Thyroid gland (tissue), 4 donors: ENCODE measurements around the gene MANSC1.

Experiments
- POLR2A ChIP-seq, 2 donors: fragments of 450-650 bp; IDR thresholded peaks; one replicate each; pipeline ENCODE4 v1.6.1; 2017; ENCODE audit warnings: antibody characterized with exemption in 2 of 2, mild to moderate bottlenecking in 2 of 2, moderate library complexity in 1 of 2
- TF ChIP-seq, protein P1 (sequence below), 6 experiments: fragments of 200-600 bp in 3 of 6; fragments of 450-650 bp in 3 of 6; sonication (generic) in 3 of 6; IDR thresholded peaks; one replicate each; pipeline ENCODE4 v1.5.1; 2016 to 2019; ENCODE audit warnings: antibody characterized with exemption in 6 of 6, mild to moderate bottlenecking in 2 of 6, inconsistent platforms in 1 of 6, moderate library complexity in 1 of 6

DNA sequence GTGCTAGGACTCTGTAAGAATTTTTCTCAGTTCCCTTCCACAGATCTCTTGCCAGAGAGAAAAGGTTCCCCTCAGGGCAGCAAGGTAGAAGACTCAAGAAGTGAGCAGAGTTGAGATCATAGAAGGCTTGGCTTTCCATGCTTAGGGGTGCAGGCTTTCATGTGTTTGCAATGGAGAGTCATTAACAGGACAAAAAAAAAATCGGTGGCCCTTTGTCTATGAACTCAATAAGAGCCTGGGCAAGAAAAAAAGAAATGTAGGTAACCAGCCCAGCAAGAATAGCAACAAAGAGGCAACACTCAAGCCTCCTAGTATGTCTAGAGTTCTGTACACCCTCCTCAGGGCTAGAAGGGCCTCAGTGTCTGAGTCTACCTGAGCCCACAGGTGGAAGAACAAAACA, 59.8 kb downstream of the MANSC1 start:
- TF ChIP-seq, protein P1, sequence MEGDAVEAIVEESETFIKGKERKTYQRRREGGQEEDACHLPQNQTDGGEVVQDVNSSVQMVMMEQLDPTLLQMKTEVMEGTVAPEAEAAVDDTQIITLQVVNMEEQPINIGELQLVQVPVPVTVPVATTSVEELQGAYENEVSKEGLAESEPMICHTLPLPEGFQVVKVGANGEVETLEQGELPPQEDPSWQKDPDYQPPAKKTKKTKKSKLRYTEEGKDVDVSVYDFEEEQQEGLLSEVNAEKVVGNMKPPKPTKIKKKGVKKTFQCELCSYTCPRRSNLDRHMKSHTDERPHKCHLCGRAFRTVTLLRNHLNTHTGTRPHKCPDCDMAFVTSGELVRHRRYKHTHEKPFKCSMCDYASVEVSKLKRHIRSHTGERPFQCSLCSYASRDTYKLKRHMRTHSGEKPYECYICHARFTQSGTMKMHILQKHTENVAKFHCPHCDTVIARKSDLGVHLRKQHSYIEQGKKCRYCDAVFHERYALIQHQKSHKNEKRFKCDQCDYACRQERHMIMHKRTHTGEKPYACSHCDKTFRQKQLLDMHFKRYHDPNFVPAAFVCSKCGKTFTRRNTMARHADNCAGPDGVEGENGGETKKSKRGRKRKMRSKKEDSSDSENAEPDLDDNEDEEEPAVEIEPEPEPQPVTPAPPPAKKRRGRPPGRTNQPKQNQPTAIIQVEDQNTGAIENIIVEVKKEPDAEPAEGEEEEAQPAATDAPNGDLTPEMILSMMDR (IDR thresholded peaks at IDR 0.05), result no peak
- TF ChIP-seq POLR2A (IDR thresholded peaks at IDR 0.05), result no peak
